Right ventricle myocardium inferior (tissue), 1 donor: ENCODE data around the gene USO1. TPM values are rescaled to one million over a fixed set of nuclear protein-coding genes. Genes with fewer than 3 reads are reported as not detected.
A peak's percentile ranks its signal among the peaks of the same experiment; 100 is the strongest.
"Not testable (repeated sequence)": the region's sequence is repeated elsewhere in the genome, so short reads cannot be mapped to it uniquely, and the experiment has no call there.

ENCODE experiments used
- ATAC-seq: fragments of 200-7000 bp; cut with Tn5 transposase; one replicate; pipeline ENCODE4 v1.9.1; 2020; ENCODE audit warnings: mild to moderate bottlenecking, moderate library complexity
- DNase-seq: peaks from one replicate; pipeline ENCODE4 v3.0.0; 2021; ENCODE audit errors: missing footprints
- intact Hi-C: fragments of 100-400 bp; cut with DNase I; formaldehyde crosslinking; loops from one replicate; pipeline ENCODE4 v1.11.0; 2022
- total RNA-seq: library from RNA; stranded (reverse); fragmentation: NEBNext Ultra II Directional; extraction: Animal tissue kit (Norgen Biotek cat#: 25700); gene quantifications from one replicate; pipeline ENCODE4 v1.2.1, GENCODE V29; 2021
- donor health status: DM: no; HTN: yes; CAD: no; lungs with severe emphysema.

Gene USO1
- total RNA-seq, 1 donor from 2014 or later = 85.0 TPM

DNA sequence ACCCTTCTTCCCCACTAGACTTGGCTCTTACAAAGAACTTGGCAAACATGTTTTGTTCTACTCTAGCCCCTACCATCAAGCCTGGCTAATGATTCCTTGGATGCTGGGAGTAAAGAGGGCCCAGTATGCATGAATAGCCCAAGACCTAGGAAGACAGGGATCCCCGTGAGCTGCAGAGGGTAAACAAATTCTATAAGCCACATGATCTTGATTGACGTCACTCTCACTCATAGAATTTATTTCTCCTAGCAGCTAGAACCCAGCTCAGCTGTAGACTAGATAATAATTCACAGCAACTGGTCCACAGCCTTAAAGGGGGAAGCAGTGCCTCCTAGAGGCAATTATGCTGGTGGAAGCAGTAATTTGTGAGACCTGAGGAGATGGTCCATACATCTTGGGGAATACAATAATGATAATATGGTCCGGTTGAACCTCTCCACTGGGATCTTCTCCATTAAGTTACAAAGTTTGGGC is 16.1 kb upstream of the USO1 start:
- intact Hi-C loops = no loop called here
- DNase-seq (no peak), ATAC-seq (no peak)

DNA sequence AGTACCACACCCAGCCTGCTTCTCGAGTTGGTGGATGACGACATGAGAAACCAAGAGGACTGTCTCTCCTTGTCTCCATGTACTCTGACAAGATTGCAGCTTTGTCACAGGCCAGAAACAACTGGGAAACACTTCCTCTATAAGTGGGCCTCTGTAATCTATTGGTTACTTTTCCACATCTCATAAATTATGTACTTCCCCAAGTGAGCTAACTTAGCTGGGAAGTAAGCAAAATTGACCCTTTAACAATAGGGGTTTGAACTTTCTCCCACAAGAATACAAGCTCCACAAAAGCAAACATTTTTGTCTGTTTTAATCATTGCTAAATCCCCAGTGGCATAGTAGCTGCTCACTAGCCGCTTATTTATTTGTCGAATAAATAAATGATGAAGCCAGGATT is 14.1 kb upstream of the USO1 start:
- DNase-seq (no peak), ATAC-seq (no peak)
- intact Hi-C loops = no loop called here

DNA sequence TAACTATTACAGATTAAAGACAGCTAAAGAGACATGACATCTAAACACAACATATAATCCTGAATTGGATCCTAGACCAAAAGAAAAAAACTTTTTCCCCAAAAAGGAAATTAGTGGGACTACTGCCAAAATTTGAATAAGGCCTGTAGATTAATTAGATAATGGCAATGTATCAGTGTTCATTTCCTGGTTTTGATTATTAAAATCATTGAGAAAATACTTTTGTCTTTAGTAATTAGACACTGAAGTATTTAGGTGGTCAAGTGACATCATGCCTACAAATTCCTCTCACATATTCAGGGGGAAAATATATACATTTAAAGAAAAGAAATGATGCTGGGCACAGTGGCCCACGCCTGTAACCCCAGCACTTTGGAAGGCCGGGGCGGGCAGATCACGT is 10.4 kb upstream of the USO1 start:
- intact Hi-C loops = no loop called here
- ATAC-seq (no peak), DNase-seq (no peak)

DNA sequence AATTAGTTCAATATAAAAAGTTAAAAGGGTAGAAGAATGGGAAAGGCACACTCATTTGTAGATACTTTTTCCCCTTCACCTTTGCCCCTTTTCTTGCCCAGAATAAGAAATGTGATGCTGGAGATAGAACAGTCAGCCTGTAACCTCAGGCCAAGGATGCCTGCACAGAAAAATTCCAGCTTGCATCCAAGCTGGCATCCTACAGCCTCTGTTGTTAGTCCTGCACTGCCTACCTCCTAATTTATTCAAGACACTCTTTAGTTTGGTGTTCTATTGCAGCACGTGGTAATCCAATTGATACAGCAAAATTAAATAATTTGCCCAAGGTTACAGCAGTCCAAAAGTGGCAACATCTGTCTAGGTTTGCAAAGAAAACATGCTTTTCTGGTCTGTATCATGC is 9.7 kb upstream of the USO1 start:
- DNase-seq (no peak), ATAC-seq (no peak)
- intact Hi-C loops = no loop called here

DNA sequence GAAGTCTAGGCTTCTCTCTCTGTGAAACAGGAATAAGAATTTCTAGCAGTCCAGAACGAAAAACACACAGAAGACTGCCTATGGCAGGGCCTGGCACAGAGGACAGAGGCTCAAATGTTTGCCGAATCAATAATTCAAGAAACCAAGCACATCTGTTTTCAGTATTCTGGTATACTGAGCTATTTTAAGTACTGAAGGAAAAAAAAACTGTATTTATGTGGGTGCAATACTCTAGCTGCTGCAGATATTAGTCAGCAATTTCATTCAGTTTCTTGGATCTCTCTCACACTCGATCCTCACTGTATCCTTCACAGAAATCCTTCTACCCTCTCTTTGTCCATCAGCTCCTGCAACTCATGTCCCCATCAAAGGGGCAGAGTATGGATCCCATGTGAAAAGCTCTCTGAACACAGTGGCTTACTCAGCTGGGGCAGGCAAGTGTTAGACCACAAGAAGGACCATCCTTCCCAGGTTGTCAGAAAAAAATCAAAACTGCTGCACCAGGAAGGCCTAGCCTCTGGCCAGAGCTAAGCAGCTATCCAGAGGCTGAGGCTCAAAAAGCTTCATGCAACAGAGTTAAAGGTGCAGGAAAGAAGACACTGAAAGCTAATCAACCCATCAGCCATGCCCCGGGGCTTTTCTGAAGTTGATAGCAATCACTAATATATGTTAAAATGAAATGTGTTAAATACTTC is 9.1 kb upstream of the USO1 start:
- DNase-seq (no peak), ATAC-seq (peak; percentile 3)
- intact Hi-C loops = no loop called here

DNA sequence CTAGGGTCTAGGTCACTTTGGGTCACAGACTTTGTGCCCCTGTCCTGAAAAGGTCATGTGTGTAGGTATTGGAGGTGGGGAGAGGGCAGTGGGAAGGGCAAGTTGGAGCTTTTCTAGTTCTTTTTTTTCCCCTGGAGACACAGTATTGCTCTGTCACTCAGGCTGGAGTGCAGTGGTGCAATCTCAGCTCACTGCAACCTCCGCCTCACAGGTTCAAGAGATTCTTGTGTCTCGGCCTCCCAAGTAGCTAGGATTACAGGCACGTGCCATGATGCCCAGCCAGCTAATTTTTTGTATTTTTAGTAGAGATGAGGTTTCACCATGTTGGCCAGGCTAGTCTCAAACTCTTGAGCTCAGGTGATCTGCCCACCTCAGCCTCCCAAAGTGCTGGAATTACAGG is 8.3 kb upstream of the USO1 start:
- intact Hi-C loops, ATAC-seq, DNase-seq: not testable (repeated sequence)

DNA sequence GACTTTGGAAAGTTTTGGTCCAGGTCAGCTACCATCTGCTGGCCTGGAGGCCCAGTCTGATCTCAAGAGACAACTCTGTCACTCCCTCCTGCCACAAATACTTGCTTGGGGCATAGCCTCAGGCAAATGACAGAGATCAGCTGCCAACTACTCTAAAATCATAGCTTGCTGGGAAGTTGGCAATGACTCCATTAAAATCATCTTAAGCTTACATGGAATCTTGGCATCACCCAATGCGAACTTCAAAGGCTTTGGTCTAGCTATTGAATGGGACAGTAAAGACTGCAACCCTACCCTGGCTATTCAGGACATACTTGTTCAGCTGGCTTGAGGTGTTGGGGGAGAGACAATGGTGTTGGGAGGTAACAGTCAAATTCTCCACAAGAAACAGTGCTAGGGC is 7.0 kb upstream of the USO1 start:
- ATAC-seq = no peak
- no peak for DNase-seq
- intact Hi-C loops = no loop called here

DNA sequence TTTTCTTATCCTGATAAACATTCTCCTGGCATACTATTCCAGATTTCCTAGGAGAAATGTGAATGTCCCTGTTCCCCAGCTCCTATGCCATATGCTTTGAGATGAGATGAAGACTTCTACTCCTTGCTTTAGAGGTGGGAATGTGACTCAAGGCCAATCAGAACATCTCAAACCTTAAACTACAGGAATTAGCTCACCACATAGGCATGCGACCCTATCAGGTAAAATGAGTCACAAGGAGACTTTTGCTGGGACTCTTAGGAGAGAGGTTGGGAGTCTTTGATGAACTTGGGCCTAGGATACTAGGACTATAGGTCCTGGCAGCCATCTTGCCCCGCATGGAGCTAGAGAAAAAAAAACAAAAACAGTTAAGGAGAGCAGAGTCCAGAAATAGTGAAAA is 5.8 kb upstream of the USO1 start:
- no peak for DNase-seq
- intact Hi-C loops = no loop called here

DNA sequence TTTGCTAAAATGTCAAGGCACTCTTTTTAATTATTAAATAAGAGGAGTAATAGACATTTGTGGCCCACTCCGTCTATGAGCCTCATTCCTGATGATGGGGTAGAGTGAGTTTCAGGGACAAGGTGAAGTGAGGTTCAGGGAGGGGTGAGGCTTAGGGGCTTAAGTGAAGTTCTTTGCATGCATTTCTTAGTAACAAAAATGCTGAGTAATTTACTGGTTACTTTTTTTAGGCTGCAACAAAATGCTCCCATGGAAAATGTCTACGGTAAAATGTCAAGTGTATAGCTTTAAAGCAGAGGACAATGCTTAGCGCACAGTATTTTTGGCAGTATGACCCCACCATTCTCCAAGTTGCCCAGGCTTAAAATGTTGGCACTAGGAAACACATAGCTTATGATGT is 2.0 kb upstream of the USO1 start:
- ATAC-seq (no peak), DNase-seq (no peak)
- intact Hi-C loops = loop anchor here (10.0 kb wide), 1 partner anchor 122 kb away; no protein-coding TSS in a partner anchor

More for the DNA sequence above, 5.8 kb upstream of the USO1 start:
- ATAC-seq = no peak

DNA sequence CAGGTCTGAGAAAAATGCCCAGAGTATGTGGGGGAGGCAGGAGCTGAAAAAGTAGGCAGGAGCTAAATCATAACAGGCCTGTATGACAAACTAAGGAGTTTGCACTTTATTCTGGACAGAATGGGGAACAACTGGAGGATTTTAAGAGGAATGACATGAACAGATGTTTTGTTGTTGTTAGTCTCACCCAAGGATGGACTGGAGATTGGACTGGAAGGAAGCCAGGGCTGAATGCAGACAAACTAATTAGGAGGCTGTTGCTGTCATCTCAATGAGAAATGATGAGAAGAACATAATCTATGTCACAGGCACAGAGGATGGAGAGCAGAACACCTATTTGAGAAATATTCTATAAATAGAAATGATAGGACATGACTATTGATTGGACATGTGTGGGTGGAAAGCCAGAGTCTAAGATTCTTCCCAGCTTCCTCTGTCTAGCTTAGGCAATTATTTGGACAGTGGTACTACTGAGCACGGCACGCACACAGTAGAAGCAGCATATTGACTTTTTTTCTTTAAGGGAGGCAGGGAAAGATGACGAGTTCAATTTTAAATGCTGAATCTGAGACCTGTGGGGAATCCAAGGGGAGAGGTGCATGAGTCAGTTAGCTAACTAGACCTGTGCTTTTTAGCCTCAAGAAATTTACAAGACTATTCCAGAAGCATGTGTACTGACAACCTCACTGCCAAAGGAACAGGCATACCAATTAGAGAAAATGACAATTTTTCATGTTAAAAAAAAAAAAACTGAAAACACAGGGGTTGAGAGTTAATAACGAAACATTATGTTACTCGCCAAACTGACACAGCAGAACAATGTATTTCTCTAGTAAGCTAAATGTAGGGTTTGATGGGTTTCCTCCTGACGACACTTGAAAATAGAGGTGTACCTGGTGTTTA is 963 bp upstream of the USO1 start:
- no peak for ATAC-seq

DNA sequence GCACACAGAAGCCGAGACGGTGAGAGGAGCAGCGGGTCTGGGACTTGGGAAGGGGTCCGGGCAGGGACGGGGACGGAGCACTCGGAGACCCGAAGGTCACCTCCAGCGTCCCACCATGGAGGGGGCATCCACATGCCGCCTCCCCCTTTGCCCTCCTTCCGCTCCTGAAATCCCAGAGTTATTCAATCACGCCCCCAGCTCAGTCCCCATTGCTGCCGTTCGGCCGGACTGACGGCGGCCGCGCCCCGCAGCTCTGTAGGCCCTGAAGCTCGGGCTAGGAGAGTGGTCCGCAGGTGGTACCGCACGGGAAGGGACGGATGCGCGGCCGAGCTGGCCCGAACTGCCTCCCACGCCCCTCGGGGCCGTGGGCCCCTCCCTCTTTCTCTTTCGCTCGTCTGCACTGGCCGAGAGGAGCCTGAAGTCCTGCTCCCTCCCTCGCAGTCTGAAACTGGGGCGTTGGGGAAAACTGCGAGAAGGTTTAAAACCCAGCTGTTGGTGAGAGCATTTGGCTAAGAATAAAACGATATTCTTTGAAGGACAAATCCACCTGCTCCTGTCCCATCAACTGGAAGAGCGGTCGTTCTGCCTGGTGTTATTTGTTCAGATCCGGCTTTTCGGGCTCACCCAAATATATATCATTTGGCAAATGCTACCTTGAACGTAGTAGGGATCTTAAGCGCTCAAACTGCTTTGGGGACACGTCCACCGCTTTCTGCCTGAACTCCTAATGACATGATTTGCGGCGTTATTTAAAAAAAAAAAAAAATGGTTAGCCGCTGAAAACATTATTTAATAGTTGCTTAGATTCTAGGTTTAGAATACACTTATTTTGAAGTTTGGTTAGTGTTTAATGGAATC is 719 bp downstream of the USO1 start:
- ATAC-seq = peak; percentile 72
- intact Hi-C loops = loop anchor here (1.0 to 10.0 kb wide), 2 partner anchors 52 to 120 kb away; partner anchors contain the start of gene G3BP2

More for the DNA sequence above, 963 bp upstream of the USO1 start:
- DNase-seq = no peak
- intact Hi-C loops = loop anchor here (1.0 to 10.0 kb wide), 2 partner anchors 50 to 121 kb away; partner anchors contain the start of gene G3BP2

DNA sequence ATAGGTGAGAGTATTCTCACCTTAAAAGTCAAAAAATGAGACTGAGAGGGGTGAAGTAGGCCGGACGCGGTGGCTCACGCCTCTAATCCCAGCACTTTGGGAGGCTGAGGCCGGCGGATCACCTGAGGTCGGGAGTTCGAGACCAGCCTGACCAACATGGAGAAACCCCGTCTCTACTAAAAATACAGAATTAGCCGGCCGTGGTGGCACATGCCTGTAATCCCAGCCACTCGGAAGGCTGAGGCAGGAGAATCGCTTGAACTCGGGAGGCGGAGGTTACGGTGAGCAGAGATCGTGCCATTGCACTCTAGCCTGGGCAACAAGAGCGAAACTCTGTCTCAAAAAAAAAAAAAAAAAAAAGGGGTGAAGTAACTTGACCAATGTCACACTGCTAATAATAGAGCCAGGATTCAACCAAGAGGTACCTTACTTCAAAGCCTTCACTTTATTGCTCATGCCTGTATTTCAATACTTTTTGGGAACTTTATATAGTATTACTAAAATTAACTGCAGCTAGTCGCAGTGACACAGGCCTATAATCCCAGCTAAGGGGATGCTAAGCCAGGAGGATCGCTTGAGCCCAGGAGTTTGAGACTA is 1.7 kb downstream of the USO1 start:
- ATAC-seq, DNase-seq: not testable (repeated sequence)
- intact Hi-C loops = loop anchor here (10.0 kb wide), 1 partner anchor 119 kb away; no protein-coding TSS in a partner anchor

More for the DNA sequence above, 719 bp downstream of the USO1 start:
- DNase-seq = peak; percentile 79

DNA sequence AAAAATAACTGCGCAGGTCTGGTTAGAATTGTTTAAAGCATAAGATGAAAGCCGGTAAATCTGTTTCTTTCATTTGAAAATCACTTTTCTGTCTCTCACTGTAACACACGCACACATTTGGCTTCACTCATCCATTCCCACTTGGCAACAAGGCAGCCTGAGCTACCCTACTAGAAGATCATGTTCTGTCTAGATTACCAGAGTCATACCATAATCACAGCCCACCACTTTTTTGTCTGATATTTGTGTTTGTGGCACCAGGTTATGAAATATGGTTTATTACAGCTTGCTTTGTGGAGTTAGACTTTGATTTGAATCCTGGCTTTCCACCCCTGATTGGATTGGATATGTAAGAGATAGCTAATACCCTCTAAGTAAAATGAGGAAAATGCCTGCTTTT is 2.2 kb downstream of the USO1 start:
- ATAC-seq = no peak
- intact Hi-C loops = loop anchor here (10.0 kb wide), 1 partner anchor 118 kb away; no protein-coding TSS in a partner anchor
- no peak for DNase-seq

DNA sequence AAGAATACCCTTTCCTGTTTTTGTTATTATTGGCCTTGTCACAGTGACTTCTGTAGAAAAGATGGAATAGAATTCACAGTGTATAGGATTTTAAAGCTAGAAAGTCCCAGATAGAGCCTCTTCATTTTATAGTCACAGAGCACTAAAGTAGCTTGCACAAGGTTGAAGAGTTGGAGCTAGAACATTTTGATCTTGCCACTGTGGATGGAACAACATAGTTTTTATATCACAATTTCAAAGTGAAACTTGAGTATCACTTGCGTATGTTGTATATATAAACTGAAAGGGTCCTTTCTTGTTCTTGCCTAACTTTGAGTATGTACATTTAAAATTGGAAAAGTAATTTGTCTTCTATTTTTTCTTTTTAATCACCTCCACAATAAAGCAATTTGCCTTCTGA is 2.7 kb downstream of the USO1 start:
- no peak for DNase-seq
- intact Hi-C loops = loop anchor here (10.0 kb wide), 1 partner anchor 118 kb away; no protein-coding TSS in a partner anchor
- ATAC-seq = no peak

DNA sequence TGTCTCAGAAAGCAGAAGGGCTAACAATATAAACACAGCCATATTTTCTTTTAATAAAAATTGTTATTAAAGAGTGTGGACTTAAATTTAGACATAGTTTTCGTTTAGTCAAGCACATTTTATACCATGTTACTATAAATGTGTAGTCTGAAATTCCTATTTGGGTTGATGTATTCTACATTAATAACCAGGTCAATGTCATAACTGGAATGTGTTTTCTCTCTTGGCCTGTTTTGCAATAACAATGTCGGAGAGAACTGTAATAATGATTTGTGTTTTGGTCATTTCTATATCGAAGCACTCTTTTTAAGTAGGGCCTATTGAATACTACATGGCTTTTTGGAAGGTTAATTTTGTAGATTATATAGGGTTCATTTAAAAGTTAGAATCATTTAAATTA is 5.5 kb downstream of the USO1 start:
- ATAC-seq (no peak), DNase-seq (no peak)
- intact Hi-C loops = loop anchor here (10.0 kb wide), 1 partner anchor 115 kb away; no protein-coding TSS in a partner anchor

DNA sequence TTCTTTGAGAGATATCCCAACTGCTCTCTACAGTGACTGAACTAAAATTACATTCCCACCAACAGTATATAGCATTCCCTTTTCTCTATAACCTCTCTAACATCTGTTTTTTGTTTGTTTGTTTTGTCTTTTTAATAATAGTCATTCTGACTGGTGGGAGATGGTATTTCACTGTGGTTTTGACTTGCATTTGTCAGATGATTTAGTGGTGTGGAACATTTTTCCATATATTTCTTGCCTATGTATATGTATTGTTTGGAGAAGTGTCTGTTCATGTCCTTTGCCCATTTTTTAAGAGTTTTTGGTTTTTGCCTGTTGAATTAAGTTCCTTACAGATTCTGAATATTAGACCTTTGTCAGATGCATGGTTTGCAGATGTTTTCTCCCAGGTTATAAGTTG is 9.0 kb downstream of the USO1 start:
- intact Hi-C loops = no loop called here
- no peak for DNase-seq
- ATAC-seq = no peak

DNA sequence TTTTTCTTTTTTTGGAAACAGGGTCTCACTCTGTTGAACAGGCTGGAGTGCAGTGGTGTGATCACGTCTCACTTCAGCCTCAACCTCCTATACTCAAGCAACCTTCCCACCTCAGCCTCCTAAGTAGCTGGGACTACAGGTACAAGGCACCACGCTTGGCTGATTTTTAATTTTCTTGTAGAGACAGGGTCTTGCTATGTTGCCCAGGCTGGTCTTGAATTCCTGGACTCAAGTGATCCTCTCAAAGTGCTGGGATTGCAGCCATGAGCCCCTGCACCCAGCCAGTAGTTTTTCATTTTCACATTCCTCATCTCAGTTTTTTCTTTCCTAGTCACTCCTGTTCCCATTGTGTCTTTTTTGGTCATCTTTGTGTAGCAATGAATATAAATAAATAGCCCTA is 11.1 kb downstream of the USO1 start:
- no peak for DNase-seq
- no peak for ATAC-seq
- intact Hi-C loops = no loop called here

DNA sequence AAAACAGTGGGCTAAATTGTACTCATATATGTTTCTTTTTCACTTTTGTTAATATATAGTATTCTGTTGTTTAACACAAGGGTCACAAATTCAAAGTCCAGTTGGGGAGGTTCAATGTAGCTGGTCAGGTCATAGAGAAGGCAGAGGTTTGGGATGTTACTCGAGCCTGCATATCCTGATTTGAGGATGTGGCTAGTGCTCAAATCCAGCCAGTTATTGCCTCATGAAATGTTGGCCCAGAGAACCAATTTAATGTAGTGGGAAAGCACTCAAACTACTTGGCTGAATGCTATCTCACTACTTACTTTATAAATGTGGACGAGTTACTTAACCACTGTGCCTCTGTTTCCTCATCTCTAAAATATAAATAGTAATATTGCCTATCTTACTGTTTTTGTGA is 12.5 kb downstream of the USO1 start:
- ATAC-seq = peak; percentile 76

More for the DNA sequence above, 12.5 kb downstream of the USO1 start:
- no peak for DNase-seq
- intact Hi-C loops = no loop called here
